Gastroesophageal sphincter (tissue), 4 donors: ENCODE results near the gene TMEM147. TPM values are rescaled to one million over a fixed set of nuclear protein-coding genes. Genes with fewer than 3 reads are reported as not detected.
A peak's percentile ranks its signal among the peaks of the same experiment; 100 is the strongest.

Experiments
- ATAC-seq: fragments of 150-250 bp; one replicate; pipeline ENCODE4 v1.9.1; 2016; ENCODE audit warnings: mild to moderate bottlenecking, moderate library complexity
- H3K27ac ChIP-seq, 4 donors: fragments of 200-600 bp; sonication (generic) in 3 of 4; 1 replicate in 3 of 4; 2 replicates in 1 of 4; pipeline ENCODE4 v1.5.1; 2016 to 2019
- H3K27me3 ChIP-seq: fragments of 200-600 bp; sonication (generic); one replicate; pipeline ENCODE4 v1.5.1; 2019
- H3K36me3 ChIP-seq, 2 donors: fragments of 200-600 bp; sonication (generic); one replicate each; pipeline ENCODE4 v1.5.1; 2019; ENCODE audit warnings: control low read depth in 1 of 2
- H3K4me1 ChIP-seq, 3 donors: fragments of 200-600 bp; sonication (generic); 1 replicate in 2 of 3; 2 replicates in 1 of 3; pipeline ENCODE4 v1.5.1; 2016 to 2019; ENCODE audit warnings: control low read depth in 2 of 3
- H3K4me3 ChIP-seq, 2 donors: fragments of 200-600 bp; sonication (generic); one replicate each; pipeline ENCODE4 v1.5.1; 2019; ENCODE audit warnings: mild to moderate bottlenecking in 1 of 2, moderate library complexity in 1 of 2
- H3K9me3 ChIP-seq, 3 donors: fragments of 200-600 bp; sonication (generic); one replicate each; pipeline ENCODE4 v1.5.1; 2017 to 2019; ENCODE audit warnings: control low read depth in 2 of 3
- CTCF ChIP-seq, 4 experiments: fragments of 200-600 bp in 2 of 4; fragments of 450-650 bp in 2 of 4; sonication (generic) in 1 of 4; IDR thresholded peaks; one replicate each; pipeline ENCODE4 v1.5.1; 2017 to 2019; ENCODE audit warnings: antibody characterized with exemption in 4 of 4, mild to moderate bottlenecking in 2 of 4, moderate library complexity in 2 of 4
- EP300 ChIP-seq: sonication (generic); formaldehyde crosslinking; IDR thresholded peaks from one replicate; pipeline ENCODE4 v1.6.1; 2017; ENCODE audit warnings: antibody characterized with exemption, mild to moderate bottlenecking
- POLR2A ChIP-seq, 2 donors: fragments of 450-650 bp; IDR thresholded peaks; one replicate each; pipeline ENCODE4 v1.6.1; 2017; ENCODE audit warnings: antibody characterized with exemption in 2 of 2, mild to moderate bottlenecking in 2 of 2, moderate library complexity in 1 of 2
- POLR2AphosphoS5 ChIP-seq: sonication (generic); formaldehyde crosslinking; IDR thresholded peaks from one replicate; pipeline ENCODE4 v1.6.1; 2017; ENCODE audit warnings: antibody characterized with exemption
- WGBS, 2 donors: methylation state at CpG; one replicate each; pipeline ENCODE4 v1.1.5; 2018; ENCODE audit warnings: low coverage in 1 of 2; 5-methylcytosine and 5-hydroxymethylcytosine counted together
- total RNA-seq, 4 donors: library from RNA; depleted of rRNA; stranded (reverse); fragments of >200 nt; gene quantifications; one replicate each; pipeline ENCODE4 v1.1.0, GENCODE V29; 2016

TMEM147 gene
- total RNA-seq, 4 donors from 2014 or later: 60.0 to 82.6 (median 64.1) TPM

DNA sequence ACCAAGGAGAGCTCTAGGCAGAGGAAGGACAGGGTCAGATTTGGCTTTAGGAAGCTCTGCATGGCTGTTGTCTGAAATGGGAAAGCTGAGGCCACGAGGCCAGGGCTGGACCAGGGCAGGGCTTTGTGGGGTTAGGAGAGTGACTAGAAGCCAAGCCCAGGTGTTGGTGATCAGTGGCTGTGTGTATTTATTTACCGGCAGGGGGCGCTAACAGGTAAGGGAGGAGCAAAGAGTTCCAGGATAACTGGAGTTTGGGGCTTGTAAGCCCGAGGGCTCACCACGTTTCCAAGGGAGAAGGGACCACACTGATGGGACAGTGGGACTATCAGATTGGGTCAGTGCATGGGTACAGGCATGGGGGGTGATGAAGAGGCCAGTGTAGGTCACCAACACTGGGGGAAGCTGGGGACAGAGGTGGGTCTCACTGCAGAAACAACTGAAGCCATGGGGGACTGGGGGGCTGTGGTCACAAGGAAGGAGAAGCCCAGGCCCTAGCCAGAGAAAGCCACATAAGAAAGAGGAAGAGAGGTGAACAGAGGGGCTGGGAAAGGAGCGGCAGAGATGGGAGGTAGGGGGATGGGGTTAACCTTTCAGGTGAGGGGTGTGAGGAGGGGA lies 3.9 kb downstream of the TMEM147 start:
- Histone ChIP-seq H3K4me1 (peaks cover 0 to 42% (median 13%) of the 10 kb centered on the region in 3 donors), H3K36me3 (peaks cover 0 to 15% of the 10 kb centered on the region in 2 donors), H3K9me3 (no peaks in the 10 kb centered on the region), H3K27me3 (no peaks in the 10 kb centered on the region), H3K4me3 (no peak overlapping the region), H3K27ac (no peak overlapping the region)
- no peak for TF ChIP-seq POLR2AphosphoS5
- TF ChIP-seq CTCF (IDR thresholded peaks at IDR 0.05): peak in 3 of 4 experiments; percentile 61 to 81 (median 75)
- no peak for TF ChIP-seq POLR2A (IDR thresholded peaks at IDR 0.05)
- no peak for TF ChIP-seq EP300
- WGBS, 2 donors: 21 to 23% methylated on average over 5 to 6 of the region's 6 CpGs
- peak; percentile 12 for ATAC-seq

DNA sequence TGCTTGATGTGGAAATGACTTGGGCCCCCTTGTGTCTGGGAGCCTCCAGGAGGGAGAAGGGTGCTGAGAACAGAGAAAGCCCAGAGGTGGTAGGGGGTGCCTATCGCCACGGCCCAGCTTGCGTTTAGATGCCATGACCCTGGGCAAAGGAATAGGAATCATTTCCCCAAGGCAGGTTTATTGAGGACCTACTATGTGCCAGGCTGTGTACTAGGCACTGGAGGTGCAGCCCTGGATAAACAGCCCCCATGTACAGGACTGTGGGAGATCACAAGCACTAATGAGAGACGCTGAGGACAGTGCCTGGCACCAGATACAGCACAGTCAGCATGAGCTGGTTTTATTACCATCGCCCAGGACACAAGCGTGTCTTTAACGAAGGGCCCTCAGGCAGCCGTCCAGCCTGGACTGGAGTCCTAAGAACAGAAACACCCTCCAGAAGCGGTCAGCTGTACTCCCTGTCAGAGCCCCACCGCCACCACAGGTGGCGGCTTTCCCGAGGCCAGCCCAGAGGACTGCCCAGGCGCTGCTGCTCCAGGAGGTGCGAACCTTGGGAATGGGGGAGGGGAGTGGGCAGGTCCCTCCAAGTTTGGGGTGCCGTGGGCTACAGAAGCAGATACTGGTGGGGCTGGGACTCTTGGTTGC lies 4.6 kb downstream of the TMEM147 start:
- H3K36me3 ChIP-seq: peaks cover 0 to 15% of the 10 kb centered on the region in 2 donors
- TF ChIP-seq EP300: no peak
- TF ChIP-seq POLR2A (IDR thresholded peaks at IDR 0.05): no peak
- no peak for TF ChIP-seq CTCF (IDR thresholded peaks at IDR 0.05)
- TF ChIP-seq POLR2AphosphoS5: no peak
- H3K4me3 ChIP-seq: no peak overlapping the region
- H3K4me1 ChIP-seq: peaks cover 0 to 35% (median 8%) of the 10 kb centered on the region in 3 donors
- WGBS, 2 donors: 84% methylated on average over 7 of the region's 15 CpGs; no CpG with 5 or more reads in 1 of the 2 donors
- no peak overlapping the region for H3K27ac ChIP-seq
- H3K9me3 ChIP-seq: no peaks in the 10 kb centered on the region
- ATAC-seq: no peak
- H3K27me3 ChIP-seq: no peaks in the 10 kb centered on the region

DNA sequence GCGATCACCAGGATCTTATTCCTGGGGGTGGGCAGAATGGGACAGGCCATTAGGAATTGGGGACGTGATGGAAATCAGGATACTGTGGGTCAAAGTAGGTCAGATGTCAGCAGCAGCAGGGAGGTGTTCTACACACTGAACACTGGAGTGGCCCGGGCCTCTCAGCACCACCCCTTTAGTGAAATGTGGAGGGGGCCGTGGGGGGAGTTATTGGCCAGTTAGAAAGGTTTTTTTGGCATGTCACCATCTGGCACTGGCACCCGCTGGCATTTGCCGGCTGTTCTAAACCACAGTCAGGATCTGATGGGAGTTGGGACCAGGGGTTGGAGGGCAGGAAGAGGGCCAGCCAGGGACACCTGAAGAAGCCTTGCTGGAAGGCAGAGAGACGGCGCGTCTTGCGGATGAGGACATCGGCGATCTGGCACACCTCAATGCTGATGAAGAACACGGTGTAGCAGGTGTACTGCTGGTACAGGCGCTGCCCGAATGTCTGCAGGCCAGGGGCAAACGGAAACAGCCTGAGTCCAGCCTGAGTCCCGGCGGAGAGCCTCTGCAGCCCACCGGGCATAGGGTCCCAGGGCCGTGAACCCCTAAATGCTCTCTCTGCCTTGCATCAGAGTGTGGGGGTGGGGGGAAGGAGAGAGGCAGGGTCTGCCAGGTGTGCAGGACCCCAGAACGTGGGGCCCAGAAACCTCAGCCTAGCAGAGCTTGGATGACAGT lies 5.8 kb downstream of the TMEM147 start:
- no peak for ATAC-seq
- Histone ChIP-seq H3K9me3 (no peaks in the 10 kb centered on the region), H3K27me3 (no peaks in the 10 kb centered on the region), H3K4me1 (peaks cover 0 to 27% (median 5%) of the 10 kb centered on the region in 3 donors), H3K27ac (no peak overlapping the region), H3K36me3 (peaks cover 0 to 15% of the 10 kb centered on the region in 2 donors), H3K4me3 (no peak overlapping the region)
- 50 to 80% methylated on average over 2 to 3 of the region's 21 CpGs for WGBS, 2 donors
- TF ChIP-seq POLR2A (IDR thresholded peaks at IDR 0.05) (no peak), EP300 (no peak), CTCF (IDR thresholded peaks at IDR 0.05) (no peak), POLR2AphosphoS5 (no peak)

DNA sequence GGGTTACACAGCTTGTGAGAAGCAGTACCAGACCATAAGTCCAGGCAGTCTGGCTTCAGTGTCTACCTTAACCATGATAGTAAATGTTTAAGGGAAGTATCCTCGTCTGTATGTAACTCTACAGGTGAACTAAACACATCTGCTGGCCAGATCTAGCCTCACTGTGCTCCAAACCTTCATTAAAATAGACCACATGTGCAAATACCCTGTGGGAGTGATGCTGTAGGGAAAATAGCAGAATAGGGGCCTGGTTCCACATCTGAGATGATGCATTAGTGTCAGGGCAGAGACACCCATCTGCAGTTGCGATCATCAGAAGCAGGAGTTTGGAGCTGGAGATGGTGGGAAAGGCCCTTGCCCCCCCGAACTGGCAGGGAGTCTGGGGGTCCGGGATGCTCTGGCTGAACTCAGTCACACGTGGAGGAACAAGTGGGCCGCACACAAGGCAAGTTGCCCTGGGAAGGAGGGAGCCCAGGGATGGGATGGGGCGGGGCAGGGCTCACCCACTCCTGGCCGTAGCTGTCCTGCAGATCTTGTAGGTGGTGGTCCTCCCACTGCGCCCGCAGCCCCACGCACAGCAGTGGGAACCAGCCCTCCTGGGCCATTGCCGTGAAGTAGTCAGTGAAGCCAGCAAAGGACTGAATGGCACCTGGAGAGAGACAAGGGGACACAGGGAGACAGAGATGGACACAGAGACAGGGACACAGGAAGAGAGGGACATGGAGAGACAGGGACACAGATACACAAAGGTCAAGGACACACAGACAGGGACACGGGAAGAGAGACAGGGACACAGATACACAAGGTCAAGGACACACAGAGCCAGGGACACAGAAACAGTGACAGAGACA lies 7.3 kb downstream of the TMEM147 start:
- Histone ChIP-seq H3K4me1 (peaks cover 0 to 17% (median 0%) of the 10 kb centered on the region in 3 donors), H3K4me3 (no peak overlapping the region), H3K27ac (no peak overlapping the region), H3K36me3 (peaks cover 0 to 4% of the 10 kb centered on the region in 2 donors), H3K9me3 (no peaks in the 10 kb centered on the region), H3K27me3 (peaks cover 11% of the 10 kb centered on the region)
- ATAC-seq: no peak
- 44 to 70% methylated on average over 5 to 7 of the region's 13 CpGs for WGBS, 2 donors
- TF ChIP-seq CTCF (IDR thresholded peaks at IDR 0.05) (no peak), POLR2A (IDR thresholded peaks at IDR 0.05) (no peak), EP300 (no peak), POLR2AphosphoS5 (no peak)
